DND-41 (cell line): ENCODE results near the gene IFITM10.

Experiments used
- ATAC-seq: fragments of 200-7000 bp; cut with Tn5 transposase; 3 replicates; pipeline ENCODE4 v1.9.1; 2021; ENCODE audit warnings: low read depth; ENCODE audit not compliant: insufficient read depth
- DNase-seq: peaks from one replicate; pipeline ENCODE4 v3.0.0-alpha.2; 2020
- H2AFZ ChIP-seq: 2 replicates; pipeline ENCODE4 v1.6.0; 2012; ENCODE audit warnings: low read depth, low read length
- H3K27ac ChIP-seq: 2 replicates; pipeline ENCODE4 v1.5.1; 2012; ENCODE audit warnings: low read length, inconsistent platforms
- H3K27me3 ChIP-seq: fragments of 200-600 bp; sonication (generic); 2 replicates; pipeline ENCODE4 v1.6.0; 2012; ENCODE audit warnings: low read length, mild to moderate bottlenecking, inconsistent platforms; ENCODE audit not compliant: insufficient read depth, poor library complexity
- H3K36me3 ChIP-seq: 2 replicates; pipeline ENCODE4 v1.5.1; 2012; ENCODE audit warnings: low read length, inconsistent platforms; ENCODE audit not compliant: insufficient read depth
- H3K4me1 ChIP-seq: 2 replicates; pipeline ENCODE4 v1.5.1; 2012; ENCODE audit warnings: mild to moderate bottlenecking, low read length; ENCODE audit not compliant: insufficient read depth
- H3K4me2 ChIP-seq: 2 replicates; pipeline ENCODE4 v1.6.0; 2012; ENCODE audit warnings: mild to moderate bottlenecking, moderate library complexity, low read length, inconsistent platforms; ENCODE audit not compliant: insufficient read depth
- H3K4me3 ChIP-seq, 2 experiments: fragments of 200-600 bp in 1 of 2; shearing (Covaris generic) in 1 of 2; 2 replicates each; pipeline ENCODE4 v1.5.1; 2012 to 2016; ENCODE audit warnings: inconsistent platforms in 2 of 2, low read length in 2 of 2, mild to moderate bottlenecking in 2 of 2, low read depth in 1 of 2, moderate library complexity in 1 of 2
- H3K79me2 ChIP-seq: 2 replicates; pipeline ENCODE4 v1.6.0; 2012; ENCODE audit warnings: low read length, inconsistent platforms; ENCODE audit not compliant: insufficient read depth
- H3K9ac ChIP-seq: 2 replicates; pipeline ENCODE4 v1.6.0; 2012; ENCODE audit warnings: low read depth, mild to moderate bottlenecking, inconsistent platforms, low read length, moderate library complexity
- H3K9me3 ChIP-seq: 2 replicates; pipeline ENCODE4 v1.5.1; 2012; ENCODE audit warnings: low read length, moderate library complexity, mild to moderate bottlenecking, inconsistent platforms; ENCODE audit not compliant: insufficient read depth, severe bottlenecking
- H4K20me1 ChIP-seq: 2 replicates; pipeline ENCODE4 v1.6.0; 2012; ENCODE audit warnings: low read length; ENCODE audit not compliant: insufficient read depth
- CTCF ChIP-seq: IDR thresholded peaks from 2 replicates; pipeline ENCODE4 v1.5.1; 2012; ENCODE audit warnings: borderline replicate concordance, low read length, moderate library complexity, mild to moderate bottlenecking; ENCODE audit not compliant: poor library complexity, severe bottlenecking; ENCODE audit errors: extremely low read depth
- EZH2 ChIP-seq: IDR thresholded peaks from 3 replicates; pipeline ENCODE4 v1.6.1; 2012; ENCODE audit warnings: borderline replicate concordance, low read depth, mild to moderate bottlenecking, moderate library complexity, low read length, inconsistent platforms; ENCODE audit not compliant: severe bottlenecking

Gene IFITM10

GRCh38 chr11:1755692-1756561 is 5.5 kb upstream of the IFITM10 start:
- H3K4me1 ChIP-seq = peaks cover 44% of the 10 kb centered on the region
- H3K27me3 ChIP-seq = no peaks in the 10 kb centered on the region
- no peak overlapping the region for H3K4me3 ChIP-seq
- peaks cover 89% of the 10 kb centered on the region for H3K36me3 ChIP-seq
- no peak for ATAC-seq
- no peak overlapping the region for H3K9ac ChIP-seq
- TF ChIP-seq EZH2 (no peak), CTCF (no peak)
- no peak overlapping the region for H2AFZ ChIP-seq
- no peak overlapping the region for H3K4me2 ChIP-seq
- peak overlapping the region; percentile 54 for H3K27ac ChIP-seq
- DNase-seq = peak; percentile 55
- peaks cover 55% of the 10 kb centered on the region for H4K20me1 ChIP-seq
- peaks cover 26% of the 10 kb centered on the region for H3K79me2 ChIP-seq
- H3K9me3 ChIP-seq = no peaks in the 10 kb centered on the region

GRCh38 chr11:1755344-1755691 is 4.9 kb upstream of the IFITM10 start:
- Histone ChIP-seq H3K4me1 (peaks cover 38% of the 10 kb centered on the region), H3K9ac (no peak overlapping the region), H4K20me1 (peaks cover 53% of the 10 kb centered on the region), H3K4me2 (no peak overlapping the region), H3K36me3 (peaks cover 83% of the 10 kb centered on the region), H3K27ac (peak overlapping the region; percentile 44), H3K9me3 (no peaks in the 10 kb centered on the region), H2AFZ (no peak overlapping the region), H3K4me3 (no peak overlapping the region), H3K79me2 (peaks cover 20% of the 10 kb centered on the region), H3K27me3 (no peaks in the 10 kb centered on the region)
- DNase-seq (no peak), ATAC-seq (no peak)
- no peak for TF ChIP-seq CTCF
- TF ChIP-seq EZH2 = no peak

GRCh38 chr11:1754376-1755150 is 4.2 kb upstream of the IFITM10 start:
- no peak for TF ChIP-seq CTCF
- no peak for TF ChIP-seq EZH2
- no peak overlapping the region for H2AFZ ChIP-seq
- peaks cover 76% of the 10 kb centered on the region for H3K36me3 ChIP-seq
- no peaks in the 10 kb centered on the region for H3K27me3 ChIP-seq
- peak overlapping the region; percentile 44; the same call in 1 of the 2 replicates for H3K27ac ChIP-seq
- no peaks in the 10 kb centered on the region for H3K9me3 ChIP-seq
- H3K4me2 ChIP-seq = no peak overlapping the region
- H4K20me1 ChIP-seq = peaks cover 45% of the 10 kb centered on the region
- H3K79me2 ChIP-seq = 0 out of 2 replicates have a peak, but pooled peaks cover 12% of the 10 kb centered on the region
- DNase-seq (no peak), ATAC-seq (no peak)
- H3K4me3 ChIP-seq = no peak overlapping the region
- peaks cover 30% of the 10 kb centered on the region for H3K4me1 ChIP-seq
- H3K9ac ChIP-seq = no peak overlapping the region
